CD14-positive monocyte (primary cell): ENCODE data around the gene B3GAT2. TPM values are rescaled to one million over a fixed set of nuclear protein-coding genes. Genes with fewer than 3 reads are reported as not detected.

Experiments
- DNase-seq, 3 donors: peaks; one replicate each; pipeline ENCODE4 v3.0.0-alpha.2; 2011 to 2022
- H2AFZ ChIP-seq: 2 replicates; pipeline ENCODE4 v1.6.0; 2012; ENCODE audit warnings: mild to moderate bottlenecking, low read depth, low read length, inconsistent platforms; ENCODE audit not compliant: insufficient read depth, poor library complexity, severe bottlenecking
- H3K27ac ChIP-seq, 2 donors: 1 replicate in 1 of 2; 2 replicates in 1 of 2; pipeline ENCODE4 v1.5.1; 2012 to 2013; ENCODE audit warnings: low read length in 2 of 2, control low read depth in 1 of 2, inconsistent platforms in 1 of 2, low read depth in 1 of 2, mild to moderate bottlenecking in 1 of 2
- H3K27me3 ChIP-seq, 2 donors: one replicate each; pipeline versions ENCODE4 v1.6.0 to v1.6.1; 2011 to 2013; ENCODE audit warnings: low read length in 2 of 2; ENCODE audit not compliant: control insufficient read depth in 2 of 2, insufficient read depth in 2 of 2
- H3K36me3 ChIP-seq, 2 donors: replicated peaks in 1 of 2; 1 replicate in 1 of 2; 2 replicates in 1 of 2; pipeline versions ENCODE4 v1.5.1 to v1.6.1; 2012 to 2013; ENCODE audit warnings: low read length in 2 of 2, control low read depth in 1 of 2, inconsistent platforms in 1 of 2, mild to moderate bottlenecking in 1 of 2; ENCODE audit not compliant: insufficient read depth in 2 of 2, control insufficient read depth in 1 of 2
- H3K4me1 ChIP-seq, 2 donors: 1 replicate in 1 of 2; 2 replicates in 1 of 2; pipeline versions ENCODE4 v1.5.1 to v1.6.1; 2012 to 2013; ENCODE audit warnings: low read length in 2 of 2, control low read depth in 1 of 2, inconsistent platforms in 1 of 2, mild to moderate bottlenecking in 1 of 2, moderate library complexity in 1 of 2; ENCODE audit not compliant: insufficient read depth in 2 of 2, control insufficient read depth in 1 of 2
- H3K4me2 ChIP-seq: replicated peaks from 2 replicates; pipeline ENCODE3; 2012; ENCODE audit warnings: low read length, moderate library complexity, mild to moderate bottlenecking; ENCODE audit not compliant: poor library complexity, severe bottlenecking; ENCODE audit errors: extremely low read depth
- H3K4me3 ChIP-seq, 3 experiments: fragments of 200-600 bp in 1 of 3; sonication (generic) in 1 of 3; replicated peaks in 1 of 3; 1 replicate in 2 of 3; 2 replicates in 1 of 3; pipeline ENCODE4 v1.5.1; 2011 to 2013; ENCODE audit warnings: low read length in 3 of 3, mild to moderate bottlenecking in 3 of 3, control low read depth in 2 of 3, low read depth in 2 of 3, inconsistent platforms in 1 of 3, moderate library complexity in 1 of 3
- H3K79me2 ChIP-seq: 2 replicates; pipeline ENCODE4 v1.6.0; 2012; ENCODE audit warnings: mild to moderate bottlenecking, control low read depth, inconsistent platforms, low read length, moderate library complexity; ENCODE audit not compliant: insufficient read depth
- H3K9ac ChIP-seq: 2 replicates; pipeline ENCODE4 v1.6.0; 2017; ENCODE audit warnings: low read length, mild to moderate bottlenecking; ENCODE audit not compliant: insufficient read depth, poor library complexity, severe bottlenecking
- H3K9me3 ChIP-seq, 2 donors: replicated peaks in 1 of 2; 1 replicate in 1 of 2; 2 replicates in 1 of 2; pipeline versions ENCODE4 v1.5.1 to v1.6.1; 2012 to 2013; ENCODE audit warnings: low read length in 2 of 2, control low read depth in 1 of 2; ENCODE audit not compliant: control insufficient read depth in 1 of 2, insufficient read depth in 1 of 2
- H4K20me1 ChIP-seq: 2 replicates; pipeline ENCODE4 v1.6.0; 2012; ENCODE audit warnings: mild to moderate bottlenecking, low read length, control low read depth, moderate library complexity; ENCODE audit not compliant: insufficient read depth
- H3K27ac Mint-ChIP-seq, 7 donors: one replicate each; pipeline ENCODE4 v1.8.0; 2020; ENCODE audit warnings: mild to moderate bottlenecking in 7 of 7, mixed read lengths in 7 of 7, moderate library complexity in 6 of 7, inconsistent platforms in 2 of 7
- H3K27me3 Mint-ChIP-seq, 3 donors: one replicate each; pipeline ENCODE4 v1.8.0; 2021 to 2022; ENCODE audit warnings: low read depth in 3 of 3, mild to moderate bottlenecking in 3 of 3, mixed read lengths in 3 of 3, moderate library complexity in 3 of 3, inconsistent platforms in 1 of 3
- H3K36me3 Mint-ChIP-seq, 2 donors: one replicate each; pipeline ENCODE4 v1.8.0; 2020; ENCODE audit warnings: mixed read lengths in 2 of 2, inconsistent platforms in 1 of 2, mild to moderate bottlenecking in 1 of 2
- H3K4me1 Mint-ChIP-seq: one replicate; pipeline ENCODE4 v1.8.0; 2020; ENCODE audit warnings: mild to moderate bottlenecking, mixed read lengths
- H3K4me3 Mint-ChIP-seq, 2 donors: one replicate each; pipeline ENCODE4 v1.8.0; 2020; ENCODE audit warnings: mild to moderate bottlenecking in 2 of 2, mixed read lengths in 2 of 2, moderate library complexity in 1 of 2
- H3K9me3 Mint-ChIP-seq, 7 donors: one replicate each; pipeline ENCODE4 v1.8.0; 2020 to 2022; ENCODE audit warnings: mixed read lengths in 7 of 7, mild to moderate bottlenecking in 6 of 7, moderate library complexity in 6 of 7, inconsistent platforms in 2 of 7
- WGBS: methylation state at CpG from one replicate; pipeline ENCODE4 v1.1.5; 2013; ENCODE audit warnings: missing lambda C conversion rate; ENCODE audit not compliant: insufficient coverage; 5-methylcytosine and 5-hydroxymethylcytosine counted together
- intact Hi-C, 2 donors: fragments of 100-400 bp; cut with micrococcal nuclease; formaldehyde crosslinking; loops; one replicate each; pipeline versions ENCODE4 v1.15.0 to v1.15.1; 2023
- polyA plus RNA-seq, 3 donors: library from polyadenylated mRNA; depleted of rRNA in 1 of 3; unstranded in 2 of 3; stranded (reverse) in 1 of 3; fragments of 300-500 nt in 2 of 3; fragments of >200 nt in 1 of 3; fragmentation: Illumina TruSeq in 2 of 3; gene quantifications; 1 replicate in 2 of 3; 2 replicates in 1 of 3; pipeline ENCODE4 v1.2.3, GENCODE V29; 2012 to 2021
- TF ChIP-seq, protein P1 (sequence below): fragments of 200-600 bp; IDR thresholded peaks from one replicate; pipeline ENCODE4 v1.8.0; 2022; ENCODE audit warnings: antibody characterized with exemption, mild to moderate bottlenecking

B3GAT2 gene
- polyA plus RNA-seq, 3 donors, result 0.03 to 0.05 TPM; not detected in 1

DNA sequence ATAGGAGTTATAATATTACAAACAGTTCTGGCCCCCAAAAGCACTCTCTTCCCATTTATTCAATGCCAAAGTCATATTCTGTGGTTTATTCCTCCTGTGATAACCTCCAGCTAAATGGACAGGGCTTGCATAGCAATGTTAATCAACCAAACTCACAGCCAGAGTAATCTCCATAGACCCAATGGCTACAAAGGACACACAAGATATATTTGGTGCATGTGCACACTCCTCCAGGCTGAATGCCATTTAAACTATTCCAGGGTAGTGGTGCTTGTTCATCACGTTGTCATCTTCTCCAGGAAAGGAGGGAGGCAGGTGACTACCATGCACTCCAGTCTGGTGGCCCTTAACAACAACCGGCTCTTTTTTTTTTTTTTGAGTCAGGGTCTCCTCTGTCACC, 56.8 kb downstream of the B3GAT2 start:
- peaks cover 0 to 4% (median 0%) of the 10 kb centered on the region in 7 donors for H3K9me3 Mint-ChIP-seq
- Histone ChIP-seq H2AFZ (no peak overlapping the region), H3K9me3 (no peaks in the 10 kb centered on the region), H3K27me3 (no peaks in the 10 kb centered on the region), H3K4me1 (no peaks in the 10 kb centered on the region), H3K4me3 (no peak overlapping the region), H3K79me2 (no peaks in the 10 kb centered on the region), H3K27ac (no peak overlapping the region), H3K36me3 (no peaks in the 10 kb centered on the region), H3K9ac (no peak overlapping the region), H3K4me2 (no peak overlapping the region), H4K20me1 (no peaks in the 10 kb centered on the region)
- H3K27me3 Mint-ChIP-seq, result peaks cover 0 to 4% (median 0%) of the 10 kb centered on the region in 3 donors
- H3K27ac Mint-ChIP-seq, result no peak overlapping the region
- DNase-seq, result no peak
- no peaks in the 10 kb centered on the region for H3K36me3 Mint-ChIP-seq
- intact Hi-C loops, result no loop called here
- WGBS, result 79% methylated on average over 2 of the region's 2 CpGs
- no peak overlapping the region for H3K4me3 Mint-ChIP-seq
- TF ChIP-seq, protein P1, sequence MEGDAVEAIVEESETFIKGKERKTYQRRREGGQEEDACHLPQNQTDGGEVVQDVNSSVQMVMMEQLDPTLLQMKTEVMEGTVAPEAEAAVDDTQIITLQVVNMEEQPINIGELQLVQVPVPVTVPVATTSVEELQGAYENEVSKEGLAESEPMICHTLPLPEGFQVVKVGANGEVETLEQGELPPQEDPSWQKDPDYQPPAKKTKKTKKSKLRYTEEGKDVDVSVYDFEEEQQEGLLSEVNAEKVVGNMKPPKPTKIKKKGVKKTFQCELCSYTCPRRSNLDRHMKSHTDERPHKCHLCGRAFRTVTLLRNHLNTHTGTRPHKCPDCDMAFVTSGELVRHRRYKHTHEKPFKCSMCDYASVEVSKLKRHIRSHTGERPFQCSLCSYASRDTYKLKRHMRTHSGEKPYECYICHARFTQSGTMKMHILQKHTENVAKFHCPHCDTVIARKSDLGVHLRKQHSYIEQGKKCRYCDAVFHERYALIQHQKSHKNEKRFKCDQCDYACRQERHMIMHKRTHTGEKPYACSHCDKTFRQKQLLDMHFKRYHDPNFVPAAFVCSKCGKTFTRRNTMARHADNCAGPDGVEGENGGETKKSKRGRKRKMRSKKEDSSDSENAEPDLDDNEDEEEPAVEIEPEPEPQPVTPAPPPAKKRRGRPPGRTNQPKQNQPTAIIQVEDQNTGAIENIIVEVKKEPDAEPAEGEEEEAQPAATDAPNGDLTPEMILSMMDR, result no peak
- no peaks in the 10 kb centered on the region for H3K4me1 Mint-ChIP-seq

GRCh38 chr6:70894001-70894400, 62.9 kb downstream of the B3GAT2 start:
- Mint-ChIP-seq H3K36me3 (no peaks in the 10 kb centered on the region), H3K4me1 (no peaks in the 10 kb centered on the region), H3K27me3 (peaks cover 2 to 3% (median 3%) of the 10 kb centered on the region in 3 donors), H3K4me3 (no peak overlapping the region), H3K9me3 (peaks cover 0 to 4% (median 0%) of the 10 kb centered on the region in 7 donors), H3K27ac (no peak overlapping the region)
- no peaks in the 10 kb centered on the region for H3K36me3 ChIP-seq
- no peaks in the 10 kb centered on the region for H3K79me2 ChIP-seq
- no peak overlapping the region for H3K9ac ChIP-seq
- DNase-seq, result no peak
- no peak overlapping the region for H3K27ac ChIP-seq
- TF ChIP-seq, protein P1, result no peak
- H3K27me3 ChIP-seq, result no peaks in the 10 kb centered on the region
- no peak overlapping the region for H3K4me2 ChIP-seq
- no peaks in the 10 kb centered on the region for H4K20me1 ChIP-seq
- H3K4me3 ChIP-seq, result no peak overlapping the region
- intact Hi-C loops, result no loop called here
- H3K9me3 ChIP-seq, result no peaks in the 10 kb centered on the region
- no peaks in the 10 kb centered on the region for H3K4me1 ChIP-seq
- H2AFZ ChIP-seq, result no peak overlapping the region
- WGBS, result 89% methylated on average over 11 of the region's 12 CpGs
